ENCODE measurements around the gene C9orf72.

GRCh38 chr9:27523141-27523540 is 50.1 kb downstream of the C9orf72 start:
- no peak for TF ChIP-seq EZH2phosphoT487 (IDR thresholded peaks at IDR 0.05; ENCODE audit: low read depth, severe bottlenecking, unreplicated experiment)
- TF ChIP-seq CTCF (IDR thresholded peaks at IDR 0.05; ENCODE audit: poor library complexity), result no peak
- TF ChIP-seq EZH2 (IDR thresholded peaks at IDR 0.05; ENCODE audit: borderline replicate concordance), result no peak
